Lower leg skin (tissue), 3 donors: ENCODE results near the gene SLC22A14.

Experiments
- CTCF ChIP-seq, 3 donors: fragments of 450-650 bp; IDR thresholded peaks; one replicate each; pipeline ENCODE4 v1.5.1; 2016; ENCODE audit warnings: antibody characterized with exemption in 3 of 3, mild to moderate bottlenecking in 3 of 3, moderate library complexity in 2 of 3
- POLR2A ChIP-seq, 2 donors: fragments of 450-650 bp; IDR thresholded peaks; one replicate each; pipeline ENCODE4 v1.6.1; 2016 to 2017; ENCODE audit warnings: antibody characterized with exemption in 2 of 2, mild to moderate bottlenecking in 1 of 2, moderate library complexity in 1 of 2

- no peak for TF ChIP-seq CTCF (IDR thresholded peaks at IDR 0.05)
- TF ChIP-seq POLR2A (IDR thresholded peaks at IDR 0.05): no peak
Measured at GRCh38 chr3:38267662-38268061, 14.4 kb upstream of the SLC22A14 start.
